Rectal smooth muscle tissue (tissue), 1 donor: ENCODE results near the gene KIAA1755.

ENCODE experiments used
- H3K27ac ChIP-seq: one replicate; pipeline ENCODE4 v1.7.0; 2013; ENCODE audit warnings: low read depth, low read length, inconsistent platforms
- H3K27me3 ChIP-seq: one replicate; pipeline ENCODE4 v1.7.0; 2013; ENCODE audit warnings: low read length; ENCODE audit not compliant: control insufficient read depth, insufficient read depth
- H3K36me3 ChIP-seq: one replicate; pipeline ENCODE4 v1.7.0; 2013; ENCODE audit warnings: low read length; ENCODE audit not compliant: control insufficient read depth, insufficient read depth
- H3K4me1 ChIP-seq: one replicate; pipeline ENCODE4 v1.7.0; 2013; ENCODE audit warnings: low read length; ENCODE audit not compliant: control insufficient read depth, insufficient read depth
- H3K4me3 ChIP-seq: one replicate; pipeline ENCODE4 v1.7.0; 2013; ENCODE audit warnings: low read length
- H3K9ac ChIP-seq: one replicate; pipeline ENCODE4 v1.7.0; 2013; ENCODE audit warnings: low read length

Gene KIAA1755, protein sequence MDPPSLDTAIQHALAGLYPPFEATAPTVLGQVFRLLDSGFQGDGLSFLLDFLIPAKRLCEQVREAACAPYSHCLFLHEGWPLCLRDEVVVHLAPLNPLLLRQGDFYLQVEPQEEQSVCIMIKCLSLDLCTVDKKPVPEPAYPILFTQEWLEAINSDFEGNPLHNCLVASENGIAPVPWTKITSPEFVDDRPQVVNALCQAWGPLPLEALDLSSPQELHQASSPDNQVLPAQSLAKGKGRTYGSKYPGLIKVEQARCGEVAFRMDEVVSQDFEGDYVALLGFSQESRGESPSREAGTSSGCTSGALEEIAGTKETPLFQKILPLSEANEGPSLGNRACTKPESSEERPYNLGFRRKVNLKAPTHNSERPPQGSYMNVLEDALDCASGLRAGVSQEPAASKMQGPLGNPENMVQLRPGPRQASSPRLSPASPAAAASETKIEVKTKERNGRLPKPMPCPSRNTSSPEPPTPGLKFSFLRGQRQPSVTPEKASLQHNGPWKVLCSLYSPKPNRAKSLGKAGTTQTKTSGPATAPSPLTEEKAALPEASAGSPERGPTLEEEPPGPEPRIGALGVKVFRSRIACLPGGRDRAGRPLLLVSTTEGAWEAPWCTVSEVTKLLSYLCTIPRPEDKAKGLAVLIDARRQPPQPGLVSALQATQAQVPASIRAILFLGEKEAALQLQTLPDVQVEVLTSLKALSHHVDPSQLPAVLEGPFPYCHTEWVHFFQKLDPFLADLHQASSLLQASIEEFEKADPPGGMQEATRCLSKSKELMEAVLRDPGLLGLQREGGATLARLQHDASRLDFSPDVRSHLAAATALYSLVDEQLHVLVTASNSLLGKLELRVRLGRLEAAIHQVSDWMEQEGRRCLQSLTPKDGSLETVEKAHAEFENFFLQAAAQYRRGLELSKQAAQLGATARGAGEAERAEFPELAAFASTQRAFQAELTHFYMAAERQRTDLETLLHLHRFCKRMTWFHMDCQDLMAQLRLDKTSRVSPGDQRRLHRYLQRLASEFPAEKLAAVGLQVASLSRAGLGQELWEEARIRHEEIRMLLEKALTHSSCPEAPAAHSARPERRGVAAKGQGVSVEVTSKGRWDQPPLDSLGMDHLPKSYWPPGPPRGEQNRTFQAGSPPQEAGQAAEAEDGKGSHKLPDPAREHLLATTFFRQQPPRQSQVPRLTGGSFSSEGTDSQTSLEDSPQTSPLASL

DNA sequence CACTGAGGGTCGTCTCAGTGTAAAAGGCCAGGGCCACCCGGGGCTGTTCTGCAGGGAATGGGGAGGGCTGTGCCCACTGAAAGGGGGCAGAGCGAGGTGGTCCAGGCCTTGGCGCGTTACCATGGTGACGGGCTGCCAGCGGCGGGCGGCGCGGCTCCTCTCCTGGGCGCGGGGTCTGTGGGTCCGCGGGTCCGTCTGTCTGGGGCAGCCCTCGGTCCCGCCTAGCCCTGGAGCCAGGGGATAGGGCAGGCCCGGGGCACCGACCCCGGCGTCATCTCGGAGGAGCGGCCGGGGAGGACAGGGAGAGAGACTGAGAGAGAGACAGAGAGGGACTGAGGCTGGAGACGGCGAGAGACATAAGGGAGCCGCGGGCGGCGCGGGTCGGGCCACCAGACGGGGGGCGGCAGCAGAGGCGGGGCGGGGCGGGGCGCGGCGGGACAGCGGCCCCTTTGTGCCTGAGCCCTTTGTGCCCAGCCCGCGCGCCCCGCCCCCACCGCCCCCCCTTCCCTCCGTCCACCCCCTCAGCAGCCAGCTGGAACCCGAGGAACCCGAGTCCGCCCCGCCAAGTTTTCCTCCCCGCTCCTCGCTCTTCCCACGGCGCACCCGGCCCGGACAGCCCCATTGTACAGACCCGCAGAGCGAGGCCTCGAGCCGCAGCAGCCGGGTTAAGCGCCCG lies at the start of gene KIAA1755:
Gene KIAA1755, minus strand, starts transcription at position 358 of the 676 bp plus-strand sequence. Its CDS starts 235 bp downstream, at position 123.
- no peaks in the 10 kb centered on the region for H3K36me3 ChIP-seq
- peaks cover 3% of the 10 kb centered on the region for H3K27me3 ChIP-seq
- no peak within 1 kb of the TSS for H3K9ac ChIP-seq
- H3K27ac ChIP-seq = peak within 1 kb of the TSS; percentile 81
- H3K4me1 ChIP-seq = no peaks in the 10 kb centered on the region
- H3K4me3 ChIP-seq = peak within 1 kb of the TSS; percentile 69

- no peaks in the 10 kb centered on the region for H3K4me1 ChIP-seq
- no peak overlapping the region for H3K27ac ChIP-seq
- peaks cover 7% of the 10 kb centered on the region for H3K27me3 ChIP-seq
- H3K4me3 ChIP-seq = no peak overlapping the region
- H3K36me3 ChIP-seq = no peaks in the 10 kb centered on the region
- no peak overlapping the region for H3K9ac ChIP-seq
Observed at GRCh38 chr20:38308447-38308846, 47.9 kb upstream of the KIAA1755 start.

GRCh38 chr20:38308047-38308438 lies 47.5 kb upstream of the KIAA1755 start:
- Histone ChIP-seq H3K4me1 (no peaks in the 10 kb centered on the region), H3K27ac (no peak overlapping the region), H3K9ac (no peak overlapping the region), H3K27me3 (peaks cover 7% of the 10 kb centered on the region), H3K4me3 (no peak overlapping the region), H3K36me3 (no peaks in the 10 kb centered on the region)

DNA sequence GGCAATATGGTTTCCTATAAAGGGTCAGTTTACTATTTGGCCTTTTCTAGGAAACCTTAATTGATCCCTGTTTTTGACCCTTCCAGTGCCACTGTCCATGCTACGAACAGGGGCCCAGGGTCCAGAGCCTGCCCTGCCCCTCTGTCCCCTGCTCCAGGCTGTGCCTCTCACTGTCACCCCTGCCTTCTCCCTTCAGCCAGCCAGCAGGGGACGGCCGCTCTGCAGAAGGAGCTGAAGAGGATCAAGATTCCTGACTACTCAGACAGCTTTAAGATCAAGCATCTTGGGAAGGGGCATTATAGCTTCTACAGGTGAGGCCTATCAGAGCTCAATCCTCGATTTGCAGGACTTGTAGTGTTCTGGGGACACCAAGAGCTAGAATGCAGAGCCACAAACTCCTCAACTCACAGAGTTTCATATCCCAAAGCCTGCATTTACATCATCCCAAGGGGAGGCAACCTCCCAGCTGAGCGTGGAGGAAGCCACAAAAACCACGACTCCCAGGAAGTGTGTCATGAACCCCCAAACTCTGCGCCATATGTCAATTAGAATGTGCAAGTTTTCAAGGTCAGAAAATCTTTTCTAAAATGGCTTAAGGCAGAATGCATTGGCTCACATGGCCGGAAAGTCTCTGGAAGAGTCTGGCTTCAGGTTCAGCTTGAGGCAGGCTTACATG lies 47.0 kb upstream of the KIAA1755 start:
- Histone ChIP-seq H3K27ac (no peak overlapping the region), H3K9ac (no peak overlapping the region), H3K36me3 (no peaks in the 10 kb centered on the region), H3K4me1 (no peaks in the 10 kb centered on the region), H3K27me3 (peaks cover 10% of the 10 kb centered on the region), H3K4me3 (no peak overlapping the region)

- Histone ChIP-seq H3K4me3 (no peak overlapping the region), H3K36me3 (no peaks in the 10 kb centered on the region), H3K4me1 (no peaks in the 10 kb centered on the region), H3K27ac (no peak overlapping the region), H3K27me3 (peaks cover 10% of the 10 kb centered on the region), H3K9ac (no peak overlapping the region)
Observed at GRCh38 chr20:38306379-38306778, 45.8 kb upstream of the KIAA1755 start.

DNA sequence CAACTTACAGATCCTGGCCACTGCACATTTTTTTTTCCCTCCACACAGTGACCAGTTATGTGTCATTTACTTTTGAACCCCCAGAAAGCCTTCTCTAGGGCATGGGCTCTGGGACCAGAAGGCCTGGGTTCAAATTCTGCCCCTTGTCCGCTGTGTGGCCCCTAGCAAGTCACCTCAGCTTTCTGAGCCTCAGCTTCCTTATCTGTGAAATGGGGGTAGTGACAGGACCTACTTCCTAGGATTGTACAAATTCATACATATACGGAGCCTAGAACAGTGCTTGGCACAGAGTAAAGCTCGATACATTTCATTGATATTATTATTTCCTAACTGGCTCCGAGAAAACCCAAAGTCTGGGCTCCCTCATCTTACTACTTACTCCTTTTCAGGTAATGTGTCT lies 45.0 kb upstream of the KIAA1755 start:
- no peak overlapping the region for H3K27ac ChIP-seq
- no peak overlapping the region for H3K9ac ChIP-seq
- H3K27me3 ChIP-seq = peaks cover 8% of the 10 kb centered on the region
- no peaks in the 10 kb centered on the region for H3K36me3 ChIP-seq
- H3K4me3 ChIP-seq = no peak overlapping the region
- no peaks in the 10 kb centered on the region for H3K4me1 ChIP-seq

GRCh38 chr20:38304845-38305447 lies 44.4 kb upstream of the KIAA1755 start:
- Histone ChIP-seq H3K4me3 (no peak overlapping the region), H3K9ac (no peak overlapping the region), H3K27me3 (peaks cover 7% of the 10 kb centered on the region), H3K4me1 (no peaks in the 10 kb centered on the region), H3K27ac (no peak overlapping the region), H3K36me3 (no peaks in the 10 kb centered on the region)

- H3K36me3 ChIP-seq = no peaks in the 10 kb centered on the region
- no peak within 1 kb of the TSS for H3K4me3 ChIP-seq
- H3K9ac ChIP-seq = no peak within 1 kb of the TSS
- peaks cover 7% of the 10 kb centered on the region for H3K27me3 ChIP-seq
- H3K27ac ChIP-seq = no peak within 1 kb of the TSS
- H3K4me1 ChIP-seq = peaks cover under 1% of the 10 kb centered on the region
Observed at GRCh38 chr20:38303908-38304379, 43.4 kb upstream of the KIAA1755 start, which contains the start of gene BPI. BPI (plus strand) TSS chr20:38304156; CDS start chr20:38304224, 68 bp downstream.

- H3K27ac ChIP-seq = no peak overlapping the region
- H3K4me3 ChIP-seq = no peak overlapping the region
- no peaks in the 10 kb centered on the region for H3K36me3 ChIP-seq
- H3K4me1 ChIP-seq = peaks cover 9% of the 10 kb centered on the region
- no peak overlapping the region for H3K9ac ChIP-seq
- H3K27me3 ChIP-seq = peaks cover 7% of the 10 kb centered on the region
Observed at GRCh38 chr20:38302786-38303185, 42.3 kb upstream of the KIAA1755 start.

GRCh38 chr20:38301309-38301708 lies 40.8 kb upstream of the KIAA1755 start:
- no peak overlapping the region for H3K4me3 ChIP-seq
- no peaks in the 10 kb centered on the region for H3K36me3 ChIP-seq
- no peak overlapping the region for H3K27ac ChIP-seq
- H3K4me1 ChIP-seq = peaks cover 9% of the 10 kb centered on the region
- H3K9ac ChIP-seq = no peak overlapping the region
- H3K27me3 ChIP-seq = peaks cover 7% of the 10 kb centered on the region

DNA sequence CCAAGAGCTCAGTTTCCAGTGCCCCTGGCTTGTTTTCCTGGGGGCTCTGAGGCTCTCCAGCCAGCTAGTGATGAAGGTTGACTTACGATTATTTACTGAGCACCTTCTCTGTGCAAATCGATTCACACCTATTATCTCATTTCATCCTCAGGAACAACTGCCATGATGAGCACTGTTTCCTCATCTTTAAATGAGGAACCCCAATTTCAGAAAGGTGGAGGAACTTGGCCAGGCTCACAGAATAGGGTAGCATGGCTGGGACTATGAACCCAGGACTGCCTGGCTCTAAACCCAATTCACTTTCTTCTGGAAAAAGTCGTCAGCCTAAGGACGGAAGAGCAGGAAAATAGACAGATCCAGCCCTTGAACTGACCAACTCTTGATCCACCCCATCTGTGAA lies 39.9 kb upstream of the KIAA1755 start:
- Histone ChIP-seq H3K27ac (no peak overlapping the region), H3K27me3 (peaks cover 7% of the 10 kb centered on the region), H3K36me3 (no peaks in the 10 kb centered on the region), H3K4me3 (no peak overlapping the region), H3K9ac (no peak overlapping the region), H3K4me1 (peaks cover 9% of the 10 kb centered on the region)
